HUDEP-2 (cell line): ENCODE data around the gene SVIL.
"Not testable (repeated sequence)": the region's sequence is repeated elsewhere in the genome, so short reads cannot be mapped to it uniquely, and the experiment has no call there.

ENCODE experiments used
- DNase-seq, 76 experiments: peaks; one replicate each; lab custom pipeline; 2025; ENCODE audit not compliant: unreplicated experiment in 76 of 76; lab: John Stamatoyannopoulos, UW

Gene SVIL

GRCh38 chr10:29549493-29549892 lies 85.3 kb downstream of the SVIL start:
- DNase-seq: not testable (repeated sequence)

GRCh38 chr10:29546773-29547313 lies 87.9 kb downstream of the SVIL start:
- DNase-seq: no peak

- DNase-seq: no peak
Observed at GRCh38 chr10:29545122-29545521, 89.6 kb downstream of the SVIL start.

GRCh38 chr10:29543715-29544114 lies 91.1 kb downstream of the SVIL start:
- no peak for DNase-seq

GRCh38 chr10:29542723-29543122 lies 92.0 kb downstream of the SVIL start:
- DNase-seq: no peak

GRCh38 chr10:29541422-29542210 lies 93.2 kb downstream of the SVIL start:
- DNase-seq: no peak

- no peak for DNase-seq
Observed at GRCh38 chr10:29540016-29540415, 94.8 kb downstream of the SVIL start.

GRCh38 chr10:29539412-29539811 lies 95.4 kb downstream of the SVIL start:
- DNase-seq: no peak

GRCh38 chr10:29537799-29538198 lies 97.0 kb downstream of the SVIL start:
- no peak for DNase-seq

GRCh38 chr10:29536691-29537090 lies 98.1 kb downstream of the SVIL start:
- not testable (repeated sequence) for DNase-seq

GRCh38 chr10:29535778-29536453 lies 98.9 kb downstream of the SVIL start:
- DNase-seq: no peak

GRCh38 chr10:29535012-29535777 lies 99.6 kb downstream of the SVIL start:
- DNase-seq: no peak

- no peak for DNase-seq
Observed at GRCh38 chr10:29534590-29534989, 100.2 kb downstream of the SVIL start.

GRCh38 chr10:29533696-29534285 lies 101.0 kb downstream of the SVIL start:
- DNase-seq: no peak

- no peak for DNase-seq
Observed at GRCh38 chr10:29533046-29533445, 101.7 kb downstream of the SVIL start.

GRCh38 chr10:29532256-29532878 lies 102.4 kb downstream of the SVIL start:
- DNase-seq: no peak

GRCh38 chr10:29530112-29530976 lies 104.4 kb downstream of the SVIL start:
- no peak for DNase-seq

GRCh38 chr10:29529146-29529545 lies 105.6 kb downstream of the SVIL start:
- DNase-seq: no peak

GRCh38 chr10:29525762-29526161 lies 109.0 kb downstream of the SVIL start:
- no peak for DNase-seq
